Hematopoietic multipotent progenitor cell treated with erythropoietin and hydrocortisone succinate and interleukin-3 and kit ligand, for 15 days (in vitro differentiated cells): ENCODE measurements around the gene ERP27.

Source experiments
- DNase-seq: peaks from one replicate; pipeline ENCODE4 v3.0.0-alpha.2; 2015; ENCODE audit warnings: low spot score

Gene ERP27

DNA sequence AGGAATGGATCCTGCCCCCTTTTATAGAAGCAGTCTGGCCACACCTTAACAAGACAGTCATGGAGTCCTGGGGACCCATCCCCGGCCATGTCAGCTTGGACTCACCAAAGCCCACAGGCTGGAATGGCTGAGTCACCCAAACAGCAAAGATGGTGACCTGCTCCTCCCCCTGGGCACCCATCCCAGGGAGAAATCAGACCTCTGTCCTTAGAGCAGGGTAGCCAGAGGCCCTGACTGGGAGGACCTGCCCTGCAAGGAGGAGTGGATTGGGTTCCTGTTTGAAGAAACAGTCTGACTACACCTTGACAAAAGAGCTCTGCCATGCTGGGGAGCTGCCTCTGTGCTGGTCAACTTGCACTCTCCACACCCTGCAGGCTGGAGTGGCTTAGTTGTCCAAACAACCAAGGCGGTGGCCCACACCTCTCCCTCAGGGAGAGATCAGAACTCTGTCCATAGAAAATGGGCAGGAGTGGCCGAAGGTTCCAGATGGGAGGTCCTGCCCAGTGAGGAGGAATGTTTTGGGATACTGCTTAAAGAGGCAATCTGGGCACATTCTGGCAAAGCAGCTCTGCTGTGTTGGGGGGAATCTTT, 69.3 kb downstream of the ERP27 start:
- DNase-seq, result no peak
